OCI-LY3 (cell line): Measurements from ENCODE around the gene SLC2A13.

Source experiments
- CTCF ChIP-seq: fragments of 200-600, 300-600 bp; sonication (generic); IDR thresholded peaks from 2 replicates; pipeline ENCODE4 v1.5.1; 2014; ENCODE audit warnings: antibody characterized with exemption, low read length, low read depth
- EZH2phosphoT487 ChIP-seq: fragments of 200-600 bp; shearing (Covaris generic); IDR thresholded peaks from 2 replicates; pipeline ENCODE4 v1.6.1; 2018; ENCODE audit warnings: antibody characterized with exemption, mixed run types, low read depth

GRCh38 chr12:39743655-39744054, 362.2 kb downstream of the SLC2A13 start:
- TF ChIP-seq CTCF, result no peak
- TF ChIP-seq EZH2phosphoT487, result no peak
